ENCODE measurements around the gene CDH26.

Gene CDH26

GRCh38 chr20:60048634-60049521 is 90.7 kb downstream of the CDH26 start:
- DNase-seq (ENCODE audit: low read depth) = no peak
- no peak overlapping the region for H3K4me3 ChIP-seq (ENCODE audit: low read depth, low read length)
- no peak for TF ChIP-seq CTCF (IDR thresholded peaks at IDR 0.05; ENCODE audit: insufficient read depth, low read depth, low read length, missing control alignments)

DNA sequence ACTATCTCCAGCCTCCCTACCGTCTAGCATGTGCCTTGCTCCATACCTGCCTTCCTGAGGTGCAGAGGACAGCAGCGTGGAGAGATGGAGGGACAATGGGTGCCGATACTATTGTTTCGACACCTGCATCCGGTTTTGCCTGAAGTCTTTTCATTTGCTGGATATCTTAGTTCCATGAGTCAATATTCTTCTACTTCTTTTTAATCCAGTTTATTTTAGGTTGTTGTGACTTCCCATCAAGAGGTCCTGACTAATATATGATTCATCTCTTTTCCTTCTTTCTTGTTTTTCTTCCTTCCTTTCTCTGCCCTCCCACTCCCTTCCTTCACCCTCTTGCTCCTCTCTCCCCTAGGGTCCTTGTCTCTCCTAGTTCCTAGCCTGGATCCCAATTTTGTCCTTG is 91.4 kb downstream of the CDH26 start:
- DNase-seq (ENCODE audit: low read depth) = no peak

GRCh38 chr20:60050193-60050947 is 92.1 kb downstream of the CDH26 start:
- no peak for TF ChIP-seq CTCF (IDR thresholded peaks at IDR 0.05; ENCODE audit: insufficient read depth, low read depth, low read length, missing control alignments)
- H3K4me3 ChIP-seq (ENCODE audit: low read depth, low read length) = no peak overlapping the region
- DNase-seq (ENCODE audit: low read depth) = no peak

More for the DNA sequence above, 91.4 kb downstream of the CDH26 start:
- H3K4me3 ChIP-seq (ENCODE audit: low read depth, low read length) = no peak overlapping the region
- no peak for TF ChIP-seq CTCF (IDR thresholded peaks at IDR 0.05; ENCODE audit: insufficient read depth, low read depth, low read length, missing control alignments)

- TF ChIP-seq CTCF (IDR thresholded peaks at IDR 0.05; ENCODE audit: insufficient read depth, low read depth, low read length, missing control alignments) = no peak
- no peak for DNase-seq (ENCODE audit: low read depth)
- H3K4me3 ChIP-seq (ENCODE audit: low read depth, low read length) = no peak overlapping the region
Measured at GRCh38 chr20:60051911-60052310, 93.7 kb downstream of the CDH26 start.

GRCh38 chr20:60052322-60052721 is 94.1 kb downstream of the CDH26 start:
- H3K4me3 ChIP-seq (ENCODE audit: low read depth, low read length) = no peak overlapping the region
- no peak for TF ChIP-seq CTCF (IDR thresholded peaks at IDR 0.05; ENCODE audit: insufficient read depth, low read depth, low read length, missing control alignments)
- no peak for DNase-seq (ENCODE audit: low read depth)

- no peak for DNase-seq (ENCODE audit: low read depth)
- no peak overlapping the region for H3K4me3 ChIP-seq (ENCODE audit: low read depth, low read length)
- TF ChIP-seq CTCF (IDR thresholded peaks at IDR 0.05; ENCODE audit: insufficient read depth, low read depth, low read length, missing control alignments) = no peak
Measured at GRCh38 chr20:60053125-60053817, 95.0 kb downstream of the CDH26 start.

Measured in GM12865 (cell line).